Mesothelial cell of epicardium (in vitro differentiated cells): ENCODE data around the gene SLC9A9. TPM values are rescaled to one million over a fixed set of nuclear protein-coding genes. Genes with fewer than 3 reads are reported as not detected.

Experiments
- DNase-seq, 2 experiments: peaks; one replicate each; pipeline ENCODE4 v3.0.0; 2021; ENCODE audit warnings: low spot score in 2 of 2; ENCODE audit not compliant: unreplicated experiment in 2 of 2
- H3K27ac Mint-ChIP-seq: 2 replicates; pipeline ENCODE4 v1.8.0; 2021; ENCODE audit warnings: mixed read lengths
- H3K27me3 Mint-ChIP-seq: 2 replicates; pipeline ENCODE4 v1.8.0; 2021; ENCODE audit warnings: low read depth, mixed read lengths
- H3K36me3 Mint-ChIP-seq: 2 replicates; pipeline ENCODE4 v1.8.0; 2021; ENCODE audit warnings: mixed read lengths
- H3K4me1 Mint-ChIP-seq: 2 replicates; pipeline ENCODE4 v1.8.0; 2021; ENCODE audit warnings: mixed read lengths
- H3K4me3 Mint-ChIP-seq: 2 replicates; pipeline ENCODE4 v1.8.0; 2021; ENCODE audit warnings: mild to moderate bottlenecking, moderate library complexity, mixed read lengths
- H3K9me3 Mint-ChIP-seq: 2 replicates; pipeline ENCODE4 v1.8.0; 2021; ENCODE audit warnings: mixed read lengths
- CTCF ChIP-seq: fragments of 200-600 bp; sonication (generic); IDR thresholded peaks from one replicate; pipeline ENCODE4 v1.5.0; 2021; ENCODE audit warnings: antibody characterized with exemption; ENCODE audit not compliant: unreplicated experiment
- total RNA-seq: library from RNA; stranded (reverse); gene quantifications from 3 replicates; pipeline ENCODE4 v1.2.1, GENCODE V29; 2021

SLC9A9 gene
- total RNA-seq, 1 donor from 2014 or later: 2.7 TPM

GRCh38 chr3:143478115-143478693 is 370.1 kb downstream of the SLC9A9 start:
- Mint-ChIP-seq H3K36me3 (no peaks in the 10 kb centered on the region), H3K4me3 (no peak overlapping the region), H3K9me3 (no peaks in the 10 kb centered on the region), H3K4me1 (no peaks in the 10 kb centered on the region), H3K27ac (no peak overlapping the region), H3K27me3 (peaks cover 2% of the 10 kb centered on the region)
- no peak for TF ChIP-seq CTCF
- DNase-seq: no peak

GRCh38 chr3:143476965-143477640 is 371.2 kb downstream of the SLC9A9 start:
- H3K36me3 Mint-ChIP-seq: no peaks in the 10 kb centered on the region
- no peak for DNase-seq
- no peaks in the 10 kb centered on the region for H3K9me3 Mint-ChIP-seq
- no peak overlapping the region for H3K4me3 Mint-ChIP-seq
- no peak overlapping the region for H3K27ac Mint-ChIP-seq
- no peak for TF ChIP-seq CTCF
- H3K27me3 Mint-ChIP-seq: peaks cover 2% of the 10 kb centered on the region
- H3K4me1 Mint-ChIP-seq: no peaks in the 10 kb centered on the region

GRCh38 chr3:143475981-143476380 is 372.3 kb downstream of the SLC9A9 start:
- H3K4me3 Mint-ChIP-seq: no peak overlapping the region
- no peak for DNase-seq
- H3K36me3 Mint-ChIP-seq: no peaks in the 10 kb centered on the region
- no peak overlapping the region for H3K27ac Mint-ChIP-seq
- H3K4me1 Mint-ChIP-seq: no peaks in the 10 kb centered on the region
- no peaks in the 10 kb centered on the region for H3K9me3 Mint-ChIP-seq
- TF ChIP-seq CTCF: no peak
- H3K27me3 Mint-ChIP-seq: peaks cover 2% of the 10 kb centered on the region

GRCh38 chr3:143472731-143473523 is 375.3 kb downstream of the SLC9A9 start:
- H3K4me1 Mint-ChIP-seq: no peaks in the 10 kb centered on the region
- no peak overlapping the region for H3K4me3 Mint-ChIP-seq
- H3K27me3 Mint-ChIP-seq: peaks cover 2% of the 10 kb centered on the region
- TF ChIP-seq CTCF: no peak
- no peak for DNase-seq
- no peak overlapping the region for H3K27ac Mint-ChIP-seq
- H3K36me3 Mint-ChIP-seq: no peaks in the 10 kb centered on the region
- no peaks in the 10 kb centered on the region for H3K9me3 Mint-ChIP-seq

GRCh38 chr3:143471705-143472104 is 376.6 kb downstream of the SLC9A9 start:
- Mint-ChIP-seq H3K36me3 (no peaks in the 10 kb centered on the region), H3K27me3 (peaks cover 2% of the 10 kb centered on the region), H3K4me3 (no peak overlapping the region), H3K4me1 (no peaks in the 10 kb centered on the region), H3K9me3 (no peaks in the 10 kb centered on the region), H3K27ac (no peak overlapping the region)
- no peak for TF ChIP-seq CTCF
- no peak for DNase-seq
